Lower lobe of right lung (tissue), 2 donors: Measurements from ENCODE around the gene ALG9. TPM values are rescaled to one million over a fixed set of nuclear protein-coding genes. Genes with fewer than 3 reads are reported as not detected.

Experiments used
- ATAC-seq, 2 donors: fragments of 200-7000 bp; cut with Tn5 transposase; one replicate each; pipeline ENCODE4 v1.9.1; 2020 to 2022; ENCODE audit warnings: mild to moderate bottlenecking in 2 of 2, moderate library complexity in 2 of 2
- DNase-seq: peaks from one replicate; pipeline ENCODE4 v3.0.0-alpha.2; 2020
- H3K27ac ChIP-seq: fragments of 200-600 bp; one replicate; pipeline ENCODE4 v1.8.0; 2022
- H3K27me3 ChIP-seq: fragments of 200-600 bp; one replicate; pipeline ENCODE4 v1.8.0; 2022; ENCODE audit warnings: low read depth
- H3K36me3 ChIP-seq: fragments of 200-600 bp; one replicate; pipeline ENCODE4 v1.8.0; 2022; ENCODE audit warnings: mild to moderate bottlenecking
- H3K4me1 ChIP-seq: fragments of 200-600 bp; one replicate; pipeline ENCODE4 v1.8.0; 2022
- H3K4me3 ChIP-seq: fragments of 200-600 bp; one replicate; pipeline ENCODE4 v1.8.0; 2022; ENCODE audit warnings: mild to moderate bottlenecking
- H3K9me3 ChIP-seq: fragments of 200-600 bp; one replicate; pipeline ENCODE4 v1.8.0; 2022
- intact Hi-C: fragments of 100-400 bp; cut with DNase I; formaldehyde crosslinking; loops from one replicate; pipeline ENCODE4 v1.11.0; 2022
- total RNA-seq: library from RNA; stranded (reverse); fragmentation: NEBNext Ultra II Directional; extraction: Animal tissue kit (Norgen Biotek cat#: 25700); gene quantifications from one replicate; pipeline ENCODE4 v1.2.1, GENCODE V29; 2021
- TF ChIP-seq, protein P1 (sequence below): fragments of 200-600 bp; IDR thresholded peaks from one replicate; pipeline ENCODE4 v1.8.0; 2022; ENCODE audit warnings: antibody characterized with exemption, mild to moderate bottlenecking
- donor health status: DM: no; HTN: yes; CAD: no; lungs with severe emphysema.

The ALG9 gene
- total RNA-seq, 1 donor from 2014 or later, result 25.5 TPM

DNA sequence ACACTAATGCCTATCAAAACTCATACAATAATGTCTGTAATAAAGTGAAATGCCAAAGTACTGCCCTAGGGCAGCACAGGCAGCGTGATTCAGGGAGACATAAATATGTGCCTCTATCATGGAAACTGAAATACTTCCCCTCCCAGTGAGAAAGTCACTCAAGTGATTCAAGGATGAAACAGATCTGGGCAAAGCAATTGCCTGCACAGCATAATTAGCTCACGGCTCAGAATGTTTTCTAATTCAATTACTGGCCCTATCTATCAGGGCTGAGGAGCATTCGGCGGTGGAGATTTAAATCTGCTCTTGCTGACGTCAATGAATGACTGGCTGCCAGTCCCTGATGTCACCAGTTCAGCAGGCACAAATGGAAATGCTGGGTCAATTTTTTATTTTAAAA, 77.5 kb downstream of the ALG9 start:
- Histone ChIP-seq H3K27ac (no peak overlapping the region), H3K9me3 (no peaks in the 10 kb centered on the region), H3K36me3 (peaks cover 13% of the 10 kb centered on the region), H3K27me3 (no peaks in the 10 kb centered on the region), H3K4me1 (no peaks in the 10 kb centered on the region), H3K4me3 (no peak overlapping the region)
- intact Hi-C loops, result no loop called here
- DNase-seq (no peak), ATAC-seq (no peak)
- TF ChIP-seq, protein P1, sequence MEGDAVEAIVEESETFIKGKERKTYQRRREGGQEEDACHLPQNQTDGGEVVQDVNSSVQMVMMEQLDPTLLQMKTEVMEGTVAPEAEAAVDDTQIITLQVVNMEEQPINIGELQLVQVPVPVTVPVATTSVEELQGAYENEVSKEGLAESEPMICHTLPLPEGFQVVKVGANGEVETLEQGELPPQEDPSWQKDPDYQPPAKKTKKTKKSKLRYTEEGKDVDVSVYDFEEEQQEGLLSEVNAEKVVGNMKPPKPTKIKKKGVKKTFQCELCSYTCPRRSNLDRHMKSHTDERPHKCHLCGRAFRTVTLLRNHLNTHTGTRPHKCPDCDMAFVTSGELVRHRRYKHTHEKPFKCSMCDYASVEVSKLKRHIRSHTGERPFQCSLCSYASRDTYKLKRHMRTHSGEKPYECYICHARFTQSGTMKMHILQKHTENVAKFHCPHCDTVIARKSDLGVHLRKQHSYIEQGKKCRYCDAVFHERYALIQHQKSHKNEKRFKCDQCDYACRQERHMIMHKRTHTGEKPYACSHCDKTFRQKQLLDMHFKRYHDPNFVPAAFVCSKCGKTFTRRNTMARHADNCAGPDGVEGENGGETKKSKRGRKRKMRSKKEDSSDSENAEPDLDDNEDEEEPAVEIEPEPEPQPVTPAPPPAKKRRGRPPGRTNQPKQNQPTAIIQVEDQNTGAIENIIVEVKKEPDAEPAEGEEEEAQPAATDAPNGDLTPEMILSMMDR, result no peak

DNA sequence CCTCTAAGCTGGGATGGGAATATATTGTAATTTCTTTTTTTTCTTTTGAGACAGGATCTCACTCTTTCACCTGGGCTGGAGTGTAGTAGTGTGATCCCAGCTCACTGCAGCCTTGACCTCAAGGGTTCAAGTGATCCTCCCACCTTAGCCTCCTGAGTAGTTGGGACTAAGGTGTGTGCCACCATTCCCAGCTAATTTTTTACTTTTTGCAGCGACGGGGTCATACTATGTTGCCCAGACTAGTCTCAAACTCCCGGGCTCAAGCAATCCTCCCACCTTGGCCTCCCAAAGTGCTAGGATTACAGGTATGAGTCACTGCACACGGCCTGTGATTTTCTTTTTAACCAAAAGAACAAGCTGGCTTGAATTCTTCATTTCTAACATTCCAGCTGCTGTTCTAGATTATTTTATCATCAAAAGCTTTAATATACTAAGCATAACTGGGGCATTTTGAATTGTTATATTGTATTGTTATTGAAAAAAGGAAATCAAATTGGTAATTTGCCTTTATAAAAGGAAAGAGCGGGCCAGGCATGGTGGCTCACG, 78.4 kb downstream of the ALG9 start:
- Histone ChIP-seq H3K27me3 (no peaks in the 10 kb centered on the region), H3K36me3 (peaks cover 15% of the 10 kb centered on the region), H3K4me3 (no peak overlapping the region), H3K4me1 (no peaks in the 10 kb centered on the region), H3K9me3 (no peaks in the 10 kb centered on the region), H3K27ac (no peak overlapping the region)
- ATAC-seq (no peak), DNase-seq (no peak)
- TF ChIP-seq, protein P1, result no peak
- intact Hi-C loops, result no loop called here

DNA sequence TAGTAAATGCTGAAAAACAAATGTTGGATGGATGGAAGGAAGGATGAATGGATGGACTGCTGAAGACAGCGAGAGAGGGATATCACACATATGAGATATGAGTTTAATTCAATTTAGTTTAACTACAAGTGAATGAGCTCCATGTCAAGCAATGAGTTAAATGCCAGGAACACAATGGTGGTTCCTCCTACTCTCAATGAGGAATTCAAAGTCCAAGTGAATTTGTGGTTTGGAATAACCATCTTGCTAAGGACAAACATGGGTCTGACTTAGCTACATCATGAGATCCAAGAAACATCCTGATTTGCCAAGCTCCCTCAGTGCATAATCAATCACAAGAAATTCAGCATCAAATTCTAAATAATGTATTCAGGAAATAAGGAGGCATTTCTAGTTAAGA, 79.1 kb downstream of the ALG9 start:
- DNase-seq (no peak), ATAC-seq (no peak)
- intact Hi-C loops, result no loop called here
- TF ChIP-seq, protein P1, result no peak
- Histone ChIP-seq H3K4me1 (no peaks in the 10 kb centered on the region), H3K27me3 (no peaks in the 10 kb centered on the region), H3K36me3 (peaks cover 16% of the 10 kb centered on the region), H3K4me3 (no peak overlapping the region), H3K9me3 (no peaks in the 10 kb centered on the region), H3K27ac (no peak overlapping the region)

DNA sequence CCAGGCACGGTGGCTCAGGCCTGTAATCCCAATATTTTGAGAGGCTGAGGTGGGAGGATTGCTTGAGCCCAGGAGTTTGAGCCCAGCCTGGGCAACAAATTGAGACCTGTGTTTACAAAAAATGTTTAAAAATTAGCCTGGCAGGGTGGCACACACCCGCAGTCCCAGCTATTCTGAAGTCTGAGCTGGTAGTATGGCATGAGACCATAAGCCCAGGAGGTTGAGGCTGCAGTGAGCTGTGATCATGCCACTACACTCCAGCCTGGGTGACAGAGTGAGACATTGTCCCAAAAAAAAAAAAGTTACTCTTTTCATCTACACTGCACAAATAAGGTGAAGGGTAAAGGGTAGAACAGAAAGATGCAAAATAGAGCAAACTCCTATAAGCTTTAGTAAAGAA, 82.9 kb downstream of the ALG9 start:
- Histone ChIP-seq H3K4me1 (no peaks in the 10 kb centered on the region), H3K9me3 (no peaks in the 10 kb centered on the region), H3K36me3 (peaks cover 34% of the 10 kb centered on the region), H3K4me3 (no peak overlapping the region), H3K27me3 (no peaks in the 10 kb centered on the region), H3K27ac (no peak overlapping the region)
- TF ChIP-seq, protein P1, result no peak
- intact Hi-C loops, result no loop called here
- DNase-seq (no peak), ATAC-seq (no peak)

DNA sequence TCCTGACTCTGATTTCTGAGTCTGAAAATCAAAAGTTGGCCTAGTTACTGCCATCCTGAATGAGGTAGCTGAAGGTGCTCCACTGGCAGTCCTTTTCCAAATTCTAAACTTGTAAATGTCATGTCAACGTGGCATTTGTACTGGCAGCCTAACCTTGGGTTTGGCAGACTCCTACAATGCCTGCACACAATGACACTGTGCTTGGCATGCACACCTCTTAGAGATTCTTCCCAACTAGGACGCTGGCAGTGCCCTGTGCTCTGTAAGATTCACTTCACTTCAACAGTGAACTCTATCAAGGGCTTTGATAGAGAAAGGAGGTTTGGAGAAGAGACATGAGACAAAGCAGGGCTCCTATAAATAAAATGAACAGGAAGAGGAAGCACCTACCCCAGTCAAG, 83.3 kb downstream of the ALG9 start:
- no peaks in the 10 kb centered on the region for H3K27me3 ChIP-seq
- peaks cover 34% of the 10 kb centered on the region for H3K36me3 ChIP-seq
- H3K9me3 ChIP-seq, result no peaks in the 10 kb centered on the region
- no peak for ATAC-seq
- intact Hi-C loops, result no loop called here
- H3K27ac ChIP-seq, result no peak overlapping the region
- H3K4me1 ChIP-seq, result no peaks in the 10 kb centered on the region
- TF ChIP-seq, protein P1, result no peak
- H3K4me3 ChIP-seq, result no peak overlapping the region
- DNase-seq, result no peak
